Stimulated activated CD4-positive, alpha-beta T cell treated with anti-CD3 and anti-CD28 coated beads, Interleukin-15, amount 100 ng/mL, for 24 hours (primary cell): ENCODE measurements around the gene SGO2.
"Not testable (repeated sequence)": the region's sequence is repeated elsewhere in the genome, so short reads cannot be mapped to it uniquely, and the experiment has no call there.

Experiments used
- DNase-seq: peaks from one replicate; pipeline ENCODE4 v3.0.0-alpha.2; 2020

The SGO2 gene

GRCh38 chr2:200625958-200626363 is 100.0 kb downstream of the SGO2 start:
- no peak for DNase-seq

- DNase-seq = no peak
These were observed 101.2 kb downstream of the SGO2 start for GRCh38 chr2:200627110-200627770.

- DNase-seq = not testable (repeated sequence)
These were observed 102.5 kb downstream of the SGO2 start for GRCh38 chr2:200628461-200628860.

GRCh38 chr2:200631287-200631686 is 105.3 kb downstream of the SGO2 start:
- DNase-seq = no peak
